ENCODE results near the gene ADORA1.

GRCh38 chr1:203204756-203205155 lies 77.2 kb downstream of the ADORA1 start:
- TF ChIP-seq CTCF (IDR thresholded peaks at IDR 0.05) = no peak
- TF ChIP-seq POLR2AphosphoS5 (IDR thresholded peaks at IDR 0.05) = no peak

Data from prostate gland (tissue), 2 donors.